Thoracic aorta (tissue), 2 donors: ENCODE data around the gene LRRN4. TPM values are rescaled to one million over a fixed set of nuclear protein-coding genes. Genes with fewer than 3 reads are reported as not detected.

ENCODE experiments used
- ATAC-seq: fragments of 150-250 bp; one replicate; pipeline ENCODE4 v1.8.0; 2017; ENCODE audit warnings: low read depth; ENCODE audit not compliant: insufficient number of reproducible peaks, low FRiP score
- DNase-seq: peaks from one replicate; pipeline ENCODE4 v3.0.0-alpha.2; 2020; ENCODE audit warnings: low spot score
- H3K27ac ChIP-seq, 2 donors: fragments of 200-600 bp; sonication (generic); 1 replicate in 1 of 2; 2 replicates in 1 of 2; pipeline ENCODE4 v1.5.1; 2016; ENCODE audit warnings: mild to moderate bottlenecking in 2 of 2, moderate library complexity in 2 of 2
- H3K27me3 ChIP-seq: fragments of 200-600 bp; sonication (generic); replicated peaks from 2 replicates; pipeline ENCODE4 v1.6.0; 2016; ENCODE audit warnings: mild to moderate bottlenecking; ENCODE audit not compliant: insufficient read depth
- H3K36me3 ChIP-seq: fragments of 200-600 bp; sonication (generic); one replicate; pipeline ENCODE4 v1.5.1; 2016
- H3K4me1 ChIP-seq, 2 donors: fragments of 200-600 bp; sonication (generic); 1 replicate in 1 of 2; 2 replicates in 1 of 2; pipeline versions ENCODE4 v1.5.1 to v1.6.0; 2016; ENCODE audit warnings: low read depth in 2 of 2, mild to moderate bottlenecking in 1 of 2; ENCODE audit not compliant: control insufficient read depth in 1 of 2
- H3K4me3 ChIP-seq: fragments of 200-600 bp; sonication (generic); 2 replicates; pipeline ENCODE4 v1.5.1; 2016; ENCODE audit warnings: mild to moderate bottlenecking
- H3K9me3 ChIP-seq: fragments of 200-600 bp; sonication (generic); 2 replicates; pipeline ENCODE4 v1.5.1; 2016
- total RNA-seq, 2 donors: library from RNA; depleted of rRNA; stranded (reverse); fragments of >200 nt; gene quantifications; one replicate each; pipeline versions ENCODE4 v1.1.0 to v1.2.3, GENCODE V29; 2016
- TF ChIP-seq, protein P1 (sequence below): fragments of 200-600 bp; sonication (generic); IDR thresholded peaks from one replicate; pipeline ENCODE4 v1.5.1; 2019; ENCODE audit warnings: antibody characterized with exemption

LRRN4 gene
- under 1 TPM in 1 of 2 donors, not detected in 1; 0.27 TPM for total RNA-seq

DNA sequence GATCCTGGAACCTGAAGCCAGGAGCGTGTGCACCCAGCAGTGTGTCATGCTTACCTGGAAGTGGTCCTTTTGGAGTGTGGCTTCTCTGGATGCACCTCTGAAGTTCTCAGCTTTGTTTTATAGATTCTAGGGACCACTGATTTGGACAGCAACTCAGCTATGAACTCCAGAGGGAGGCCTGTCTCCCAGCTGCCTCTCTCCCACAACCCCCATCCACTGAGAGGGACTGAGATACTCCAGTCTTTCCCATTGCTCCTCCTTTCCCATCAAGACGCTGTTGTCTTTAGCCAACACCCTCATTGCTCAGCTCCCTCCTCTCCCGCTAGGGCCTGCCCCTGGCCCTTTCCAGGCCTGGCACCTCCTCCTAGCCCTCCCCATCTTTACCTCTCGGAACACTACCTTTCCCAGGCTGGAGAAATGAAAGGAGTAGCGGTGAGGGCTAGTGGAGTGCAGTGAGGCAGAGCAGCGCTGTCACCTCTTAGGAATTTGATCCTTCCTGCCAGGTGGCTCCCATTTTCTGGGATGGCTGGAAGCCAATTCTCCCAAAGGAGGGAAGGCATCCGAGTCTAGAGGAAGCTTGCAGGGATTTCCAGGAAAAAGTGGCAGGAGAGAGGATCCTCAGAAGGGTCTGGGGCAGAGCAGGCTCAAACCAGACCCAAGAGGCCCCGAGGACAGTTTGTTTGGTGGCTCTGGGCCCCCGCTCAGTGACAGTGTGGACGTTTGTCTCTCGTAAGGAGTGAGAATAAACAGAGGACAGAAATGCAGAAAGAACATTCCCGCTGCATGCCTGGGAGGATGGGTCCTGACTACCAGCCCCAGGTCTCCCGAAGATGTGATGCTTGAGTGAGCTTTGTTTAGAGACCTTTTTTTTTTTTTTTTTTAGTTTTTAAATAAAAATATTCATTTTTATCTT is at the start of gene LRRN4:
TSS of gene LRRN4 (minus strand) at position 285 of the 913 bp plus-strand sequence. CDS start 1,261 bp downstream, outside the sequence.
- Histone ChIP-seq H3K27me3 (no peaks in the 10 kb centered on the region), H3K27ac (no peak within 1 kb of the TSS), H3K36me3 (no peaks in the 10 kb centered on the region), H3K4me1 (peaks cover 4 to 31% of the 10 kb centered on the region in 2 donors), H3K9me3 (no peaks in the 10 kb centered on the region), H3K4me3 (no peak within 1 kb of the TSS)
- TF ChIP-seq, protein P1, sequence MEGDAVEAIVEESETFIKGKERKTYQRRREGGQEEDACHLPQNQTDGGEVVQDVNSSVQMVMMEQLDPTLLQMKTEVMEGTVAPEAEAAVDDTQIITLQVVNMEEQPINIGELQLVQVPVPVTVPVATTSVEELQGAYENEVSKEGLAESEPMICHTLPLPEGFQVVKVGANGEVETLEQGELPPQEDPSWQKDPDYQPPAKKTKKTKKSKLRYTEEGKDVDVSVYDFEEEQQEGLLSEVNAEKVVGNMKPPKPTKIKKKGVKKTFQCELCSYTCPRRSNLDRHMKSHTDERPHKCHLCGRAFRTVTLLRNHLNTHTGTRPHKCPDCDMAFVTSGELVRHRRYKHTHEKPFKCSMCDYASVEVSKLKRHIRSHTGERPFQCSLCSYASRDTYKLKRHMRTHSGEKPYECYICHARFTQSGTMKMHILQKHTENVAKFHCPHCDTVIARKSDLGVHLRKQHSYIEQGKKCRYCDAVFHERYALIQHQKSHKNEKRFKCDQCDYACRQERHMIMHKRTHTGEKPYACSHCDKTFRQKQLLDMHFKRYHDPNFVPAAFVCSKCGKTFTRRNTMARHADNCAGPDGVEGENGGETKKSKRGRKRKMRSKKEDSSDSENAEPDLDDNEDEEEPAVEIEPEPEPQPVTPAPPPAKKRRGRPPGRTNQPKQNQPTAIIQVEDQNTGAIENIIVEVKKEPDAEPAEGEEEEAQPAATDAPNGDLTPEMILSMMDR: no peak
- no peak for DNase-seq
- no peak for ATAC-seq

DNA sequence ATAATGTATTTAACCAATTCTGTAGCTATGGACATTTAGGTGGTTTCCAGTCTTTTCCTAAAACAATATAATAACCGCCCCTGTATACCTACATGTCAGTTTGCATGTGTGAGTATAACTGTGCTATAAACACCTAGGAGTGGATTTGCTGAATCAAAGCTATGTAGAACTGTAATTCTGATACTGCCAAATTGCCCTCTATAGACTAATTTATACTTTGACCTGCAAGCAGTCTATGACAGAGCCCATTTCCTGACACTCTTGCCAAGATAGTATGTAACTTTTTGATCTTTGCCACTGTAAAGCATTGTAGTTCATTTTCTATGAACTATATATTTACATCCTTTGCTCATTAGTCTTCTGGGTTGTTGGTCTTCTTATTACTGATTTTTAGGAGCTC is 49.4 kb upstream of the LRRN4 start:
- Histone ChIP-seq H3K27ac (no peak overlapping the region), H3K27me3 (no peaks in the 10 kb centered on the region), H3K36me3 (no peaks in the 10 kb centered on the region), H3K4me3 (no peak overlapping the region), H3K9me3 (no peaks in the 10 kb centered on the region), H3K4me1 (no peaks in the 10 kb centered on the region)
- DNase-seq (no peak), ATAC-seq (no peak)
- TF ChIP-seq, protein P1: no peak

DNA sequence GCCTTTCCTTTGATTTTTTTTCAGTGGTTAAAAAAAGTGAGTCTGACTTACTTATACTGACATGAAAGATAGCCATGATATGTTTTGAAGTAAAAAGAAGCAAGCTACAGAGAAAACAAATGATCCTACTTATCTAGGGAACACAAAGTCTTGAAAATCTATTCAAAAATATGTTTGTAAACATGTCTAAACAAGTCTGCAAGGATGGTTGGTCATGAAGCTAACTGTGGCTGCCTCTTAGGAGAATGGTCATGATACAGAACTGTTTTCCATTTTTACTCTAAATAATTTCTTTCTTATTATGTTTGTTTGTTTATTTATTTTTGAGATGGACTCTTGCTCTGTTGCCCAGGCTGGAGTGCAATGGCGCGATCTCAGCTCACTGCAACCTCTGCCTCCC is 47.5 kb upstream of the LRRN4 start:
- H3K27me3 ChIP-seq: no peaks in the 10 kb centered on the region
- no peak for ATAC-seq
- H3K4me1 ChIP-seq: no peaks in the 10 kb centered on the region
- no peak overlapping the region for H3K27ac ChIP-seq
- H3K9me3 ChIP-seq: no peaks in the 10 kb centered on the region
- DNase-seq: no peak
- H3K36me3 ChIP-seq: no peaks in the 10 kb centered on the region
- TF ChIP-seq, protein P1: no peak
- H3K4me3 ChIP-seq: no peak overlapping the region

DNA sequence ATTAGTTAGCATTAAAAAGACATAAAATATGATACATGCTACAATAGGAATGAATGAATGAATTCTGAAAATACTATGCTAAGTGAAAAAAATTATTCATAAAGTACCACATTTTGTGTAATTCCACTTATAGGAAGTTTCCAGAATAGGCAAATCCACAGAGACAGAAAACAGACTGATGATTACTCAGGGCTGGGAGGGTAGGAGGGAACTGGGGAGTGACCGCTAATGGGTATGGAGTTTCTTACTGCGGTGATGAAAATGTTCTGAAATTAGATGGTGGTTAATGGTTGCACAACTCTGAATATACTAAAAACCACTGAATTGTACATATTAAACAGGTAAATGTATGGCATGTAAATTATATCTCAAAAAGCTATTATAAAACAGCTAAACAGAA is 46.4 kb upstream of the LRRN4 start:
- no peak for ATAC-seq

DNA sequence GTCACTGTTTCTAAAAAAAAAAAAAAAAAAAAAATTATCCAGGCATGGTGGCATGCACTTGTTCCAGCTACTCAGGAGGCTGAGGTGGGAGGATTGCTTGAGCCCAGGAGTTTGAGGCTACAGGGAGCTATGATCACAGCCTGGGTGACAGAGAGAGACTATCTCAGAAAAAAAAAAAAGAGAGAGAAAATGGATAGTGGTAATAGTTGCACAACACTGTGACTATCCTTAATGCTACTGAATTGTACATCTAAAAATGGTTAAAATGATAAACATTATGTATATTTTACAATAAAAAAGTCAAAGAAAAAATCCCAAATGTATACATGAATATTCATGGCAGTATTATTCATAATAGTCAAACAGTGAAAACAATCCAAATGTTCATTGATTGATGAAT is 46.0 kb upstream of the LRRN4 start:
- no peak overlapping the region for H3K4me3 ChIP-seq
- TF ChIP-seq, protein P1: no peak
- H3K27me3 ChIP-seq: no peaks in the 10 kb centered on the region
- no peaks in the 10 kb centered on the region for H3K36me3 ChIP-seq
- no peaks in the 10 kb centered on the region for H3K9me3 ChIP-seq
- no peak for DNase-seq
- no peaks in the 10 kb centered on the region for H3K4me1 ChIP-seq
- ATAC-seq: no peak
- no peak overlapping the region for H3K27ac ChIP-seq

More for the DNA sequence above, 46.4 kb upstream of the LRRN4 start:
- no peaks in the 10 kb centered on the region for H3K36me3 ChIP-seq
- no peak overlapping the region for H3K27ac ChIP-seq
- no peak overlapping the region for H3K4me3 ChIP-seq
- TF ChIP-seq, protein P1: no peak
- no peaks in the 10 kb centered on the region for H3K9me3 ChIP-seq
- H3K27me3 ChIP-seq: no peaks in the 10 kb centered on the region
- no peaks in the 10 kb centered on the region for H3K4me1 ChIP-seq
- DNase-seq: no peak
